K562 (cell line): ENCODE data around the gene PTCHD4.

ENCODE experiments used
- ELF2 ChIP-seq: fragments of 250-450 bp; sonication (Bioruptor Pico); IDR thresholded peaks from 2 replicates; pipeline ENCODE4 v1.5.0; 2021; ENCODE audit warnings: mild to moderate bottlenecking
- FOXA1 ChIP-seq: fragments of 450-650 bp; IDR thresholded peaks from 2 replicates; pipeline ENCODE4 v1.6.1; 2016; ENCODE audit warnings: mild to moderate bottlenecking, borderline replicate concordance
- KAT8 ChIP-seq: fragments of 450-650 bp; IDR thresholded peaks from 2 replicates; pipeline ENCODE4 v1.6.1; 2016; ENCODE audit warnings: low read depth, mild to moderate bottlenecking
- NFIC ChIP-seq: fragments of 450-650 bp; IDR thresholded peaks from 2 replicates; pipeline ENCODE4 v1.6.1; 2017; ENCODE audit warnings: mild to moderate bottlenecking, inconsistent platforms
- SMARCC2 ChIP-seq: fragments of 450-650 bp; IDR thresholded peaks from 2 replicates; pipeline ENCODE4 v1.6.1; 2017; ENCODE audit warnings: antibody characterized with exemption, moderate library complexity, mild to moderate bottlenecking, low read depth
- SP2 ChIP-seq: IDR thresholded peaks from 2 replicates; pipeline ENCODE4 v1.6.1; 2011; ENCODE audit warnings: mild to moderate bottlenecking, low read depth, low read length, moderate library complexity; ENCODE audit not compliant: poor library complexity, severe bottlenecking; ENCODE audit errors: extremely low read depth
- TAF1 ChIP-seq: IDR thresholded peaks from 2 replicates; pipeline ENCODE4 v1.6.1; 2011; ENCODE audit warnings: mild to moderate bottlenecking, low read length, moderate library complexity; ENCODE audit not compliant: insufficient read depth, control insufficient read depth, severe bottlenecking; ENCODE audit errors: extremely low read depth
- ZNF282 ChIP-seq: sonication (generic); formaldehyde crosslinking; IDR thresholded peaks from 2 replicates; pipeline ENCODE4 v1.8.1; 2023; ENCODE audit warnings: missing genetic modification reagents
- ZNF445 ChIP-seq: fragments of 250-450 bp; sonication (Bioruptor Pico); IDR thresholded peaks from 2 replicates; pipeline ENCODE4 v1.4.0; 2020; ENCODE audit warnings: low read depth, mild to moderate bottlenecking, moderate library complexity
- TF ChIP-seq, protein P1 (sequence below), 3 experiments: IDR thresholded peaks in 2 of 3; conservative IDR thresholded peaks in 1 of 3; 2 replicates each; pipeline ENCODE4 v1.5.1; 2011 to 2012; ENCODE audit warnings: low read length in 3 of 3, mild to moderate bottlenecking in 3 of 3, control low read depth in 2 of 3, improper control_type of control experiment in 1 of 3, inconsistent platforms in 1 of 3, low read depth in 1 of 3, mixed read lengths in 1 of 3, moderate library complexity in 1 of 3; ENCODE audit not compliant: insufficient read depth in 2 of 3

DNA sequence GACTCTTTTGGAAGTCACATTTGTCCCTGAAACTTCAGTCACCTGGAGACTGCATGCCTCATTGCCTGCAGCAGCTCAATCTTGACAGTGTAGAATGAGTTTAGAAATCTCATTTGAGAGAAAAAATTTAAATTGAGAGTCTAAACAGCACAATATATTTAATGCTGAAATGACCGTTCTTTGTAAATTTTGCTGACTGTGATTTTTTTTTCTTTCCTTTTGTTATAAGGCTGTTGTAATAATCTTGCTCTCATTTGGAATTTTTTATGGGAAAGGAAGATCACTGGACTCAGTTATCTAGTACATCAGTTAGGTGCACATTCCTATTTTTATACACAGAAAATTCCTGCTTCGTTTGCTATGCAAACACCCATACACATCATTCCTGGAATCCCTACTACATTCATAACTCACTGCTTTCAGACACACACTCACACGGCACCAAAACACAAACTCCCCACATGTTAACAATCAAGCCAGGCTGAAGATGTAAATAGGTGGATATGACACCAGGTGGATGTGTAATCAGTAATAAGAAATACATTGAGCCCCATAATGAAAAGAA lies 43.8 kb downstream of the PTCHD4 start:
- TF ChIP-seq, protein P1, sequence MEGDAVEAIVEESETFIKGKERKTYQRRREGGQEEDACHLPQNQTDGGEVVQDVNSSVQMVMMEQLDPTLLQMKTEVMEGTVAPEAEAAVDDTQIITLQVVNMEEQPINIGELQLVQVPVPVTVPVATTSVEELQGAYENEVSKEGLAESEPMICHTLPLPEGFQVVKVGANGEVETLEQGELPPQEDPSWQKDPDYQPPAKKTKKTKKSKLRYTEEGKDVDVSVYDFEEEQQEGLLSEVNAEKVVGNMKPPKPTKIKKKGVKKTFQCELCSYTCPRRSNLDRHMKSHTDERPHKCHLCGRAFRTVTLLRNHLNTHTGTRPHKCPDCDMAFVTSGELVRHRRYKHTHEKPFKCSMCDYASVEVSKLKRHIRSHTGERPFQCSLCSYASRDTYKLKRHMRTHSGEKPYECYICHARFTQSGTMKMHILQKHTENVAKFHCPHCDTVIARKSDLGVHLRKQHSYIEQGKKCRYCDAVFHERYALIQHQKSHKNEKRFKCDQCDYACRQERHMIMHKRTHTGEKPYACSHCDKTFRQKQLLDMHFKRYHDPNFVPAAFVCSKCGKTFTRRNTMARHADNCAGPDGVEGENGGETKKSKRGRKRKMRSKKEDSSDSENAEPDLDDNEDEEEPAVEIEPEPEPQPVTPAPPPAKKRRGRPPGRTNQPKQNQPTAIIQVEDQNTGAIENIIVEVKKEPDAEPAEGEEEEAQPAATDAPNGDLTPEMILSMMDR (IDR thresholded peaks at IDR 0.05 in 2 of 3, conservative IDR thresholded peaks at IDR 0.05 in 1 of 3; ENCODE audit: insufficient read depth in 2 of 3, low read depth in 1 of 3, low read length in 3 of 3), result no peak
- no peak for TF ChIP-seq NFIC
- TF ChIP-seq ELF2 (CRISPR knock-in tag), result no peak
- TF ChIP-seq SP2, result no peak
- TF ChIP-seq ZNF282 (CRISPR knock-in tag), result no peak
- TF ChIP-seq ZNF445 (CRISPR knock-in tag), result no peak
- no peak for TF ChIP-seq FOXA1
- TF ChIP-seq KAT8, result no peak
- no peak for TF ChIP-seq SMARCC2
- no peak for TF ChIP-seq TAF1
